ENCODE measurements around the gene COPG1. TPM values are rescaled to one million over a fixed set of nuclear protein-coding genes. Genes with fewer than 3 reads are reported as not detected.
A peak's percentile ranks its signal among the peaks of the same experiment; 100 is the strongest.

COPG1 gene
- total and polyA plus RNA-seq, 9 of the 15 experiments (the other 6 are each of a cell fraction or from before 2014, with no cell fraction given), result 40.3 to 105 (median 62.4) TPM

- TF ChIP-seq, protein P1, sequence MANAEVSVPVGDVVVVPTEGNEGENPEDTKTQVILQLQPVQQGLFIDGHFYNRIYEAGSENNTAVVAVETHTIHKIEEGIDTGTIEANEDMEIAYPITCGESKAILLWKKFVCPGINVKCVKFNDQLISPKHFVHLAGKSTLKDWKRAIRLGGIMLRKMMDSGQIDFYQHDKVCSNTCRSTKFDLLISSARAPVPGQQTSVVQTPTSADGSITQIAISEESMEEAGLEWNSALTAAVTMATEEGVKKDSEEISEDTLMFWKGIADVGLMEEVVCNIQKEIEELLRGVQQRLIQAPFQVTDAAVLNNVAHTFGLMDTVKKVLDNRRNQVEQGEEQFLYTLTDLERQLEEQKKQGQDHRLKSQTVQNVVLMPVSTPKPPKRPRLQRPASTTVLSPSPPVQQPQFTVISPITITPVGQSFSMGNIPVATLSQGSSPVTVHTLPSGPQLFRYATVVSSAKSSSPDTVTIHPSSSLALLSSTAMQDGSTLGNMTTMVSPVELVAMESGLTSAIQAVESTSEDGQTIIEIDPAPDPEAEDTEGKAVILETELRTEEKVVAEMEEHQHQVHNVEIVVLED (CRISPR knock-in tag; IDR thresholded peaks at IDR 0.05), result no peak
- TF ChIP-seq DPF2 (IDR thresholded peaks at IDR 0.05) (peak; percentile 81), STAT5A (IDR thresholded peaks at IDR 0.05; ENCODE audit: borderline replicate concordance, low read length) (no peak), HDAC1 (IDR thresholded peaks at IDR 0.05) (no peak), LEF1 (IDR thresholded peaks at IDR 0.05) (no peak), SOX6 (IDR thresholded peaks at IDR 0.05) (peak; percentile 73), L3MBTL2 (IDR thresholded peaks at IDR 0.05) (0 out of 2 replicates have a peak, but pooled peaks have one; percentile 19), ZNF75A (CRISPR knock-in tag; IDR thresholded peaks at IDR 0.05) (peak; percentile 62; the same call in 1 of the 2 replicates), POLR2AphosphoS2 (IDR thresholded peaks at IDR 0.05; ENCODE audit: low read length) (no peak), TBP (optimal IDR thresholded peaks at IDR 0.05; ENCODE audit: low read depth, low read length) (no peak), FOXA1 (IDR thresholded peaks at IDR 0.05; ENCODE audit: borderline replicate concordance) (no peak), RBM25 (IDR thresholded peaks at IDR 0.05; ENCODE audit: low read depth, low read length, severe bottlenecking) (no peak), ATF7 (IDR thresholded peaks at IDR 0.05) (0 out of 2 replicates have a peak, but pooled peaks have one; percentile 29), CUX1 (CRISPR knock-in tag; IDR thresholded peaks at IDR 0.05) (no peak), SIN3A (IDR thresholded peaks at IDR 0.05; ENCODE audit: borderline replicate concordance in 2 of 2, control insufficient read depth in 1 of 2, low read depth in 2 of 2, low read length in 2 of 2) (no peak), JUN (IDR thresholded peaks at IDR 0.05; ENCODE audit: borderline replicate concordance, low read depth, low read length) (peak; percentile 81), JUN (CRISPR knock-in tag; IDR thresholded peaks at IDR 0.05; ENCODE audit: borderline replicate concordance) (no peak), NFIX (CRISPR knock-in tag; IDR thresholded peaks at IDR 0.05; ENCODE audit: low read depth) (no peak), MYBL2 (IDR thresholded peaks at IDR 0.05; ENCODE audit: low read depth) (no peak), MYBL2 (CRISPR knock-in tag; IDR thresholded peaks at IDR 0.05; ENCODE audit: borderline replicate concordance) (no peak), ZNF3 (CRISPR knock-in tag; IDR thresholded peaks at IDR 0.05) (no peak)
- TF ChIP-seq, protein P2, sequence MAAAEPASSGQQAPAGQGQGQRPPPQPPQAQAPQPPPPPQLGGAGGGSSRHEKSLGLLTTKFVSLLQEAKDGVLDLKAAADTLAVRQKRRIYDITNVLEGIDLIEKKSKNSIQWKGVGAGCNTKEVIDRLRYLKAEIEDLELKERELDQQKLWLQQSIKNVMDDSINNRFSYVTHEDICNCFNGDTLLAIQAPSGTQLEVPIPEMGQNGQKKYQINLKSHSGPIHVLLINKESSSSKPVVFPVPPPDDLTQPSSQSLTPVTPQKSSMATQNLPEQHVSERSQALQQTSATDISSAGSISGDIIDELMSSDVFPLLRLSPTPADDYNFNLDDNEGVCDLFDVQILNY (CRISPR knock-in tag; IDR thresholded peaks at IDR 0.05), result no peak
Observed at GRCh38 chr3:129226374-129226773, 23.0 kb upstream of the COPG1 start (continued).

Measured in K562 (cell line).